H1 (cell line): ENCODE results near the gene RETREG1. TPM values are rescaled to one million over a fixed set of nuclear protein-coding genes. Genes with fewer than 3 reads are reported as not detected.

ENCODE experiments used
- BCL11A ChIP-seq, 2 experiments: IDR thresholded peaks; one replicate each; pipeline ENCODE4 v1.6.1; 2011; ENCODE audit warnings: low read depth in 2 of 2, low read length in 2 of 2, mild to moderate bottlenecking in 2 of 2
- CHD1 ChIP-seq: IDR thresholded peaks from 2 replicates; pipeline ENCODE4 v1.6.1; 2012; ENCODE audit warnings: low read depth, low read length, improper control_type of control experiment
- KDM1A ChIP-seq: fragments of 200-600, 300-600 bp; sonication (generic); IDR thresholded peaks from 2 replicates; pipeline ENCODE4 v1.7.1; 2016; ENCODE audit warnings: mild to moderate bottlenecking, low read length, borderline replicate concordance
- polyA plus RNA-seq, 7 experiments: library from polyadenylated mRNA; depleted of rRNA in 3 of 7; stranded (reverse) in 5 of 7; unstranded in 2 of 7; fragments of >200 nt in 5 of 7; fragments of 200-250 nt in 2 of 7; gene quantifications; 1 replicate in 5 of 7; 2 replicates in 1 of 7; 4 replicates in 1 of 7; pipeline versions ENCODE4 v1.2.1 to v1.2.3, GENCODE V29; 2011 to 2013; ENCODE audit warnings: missing spikeins in 2 of 7, mixed read lengths in 2 of 7
- total RNA-seq: library from RNA; stranded (reverse); fragmentation: NEBNext Ultra II Directional; extraction: Animal tissue kit (Norgen Biotek cat#: 25700); gene quantifications from 2 replicates; pipeline ENCODE4 v1.2.1, GENCODE V29; 2021

The RETREG1 gene
- total and polyA plus RNA-seq, 2 of the 8 experiments (the other 6 are each of a cell fraction or from before 2014, with no cell fraction given) = 0.62 to 1.9 TPM

DNA sequence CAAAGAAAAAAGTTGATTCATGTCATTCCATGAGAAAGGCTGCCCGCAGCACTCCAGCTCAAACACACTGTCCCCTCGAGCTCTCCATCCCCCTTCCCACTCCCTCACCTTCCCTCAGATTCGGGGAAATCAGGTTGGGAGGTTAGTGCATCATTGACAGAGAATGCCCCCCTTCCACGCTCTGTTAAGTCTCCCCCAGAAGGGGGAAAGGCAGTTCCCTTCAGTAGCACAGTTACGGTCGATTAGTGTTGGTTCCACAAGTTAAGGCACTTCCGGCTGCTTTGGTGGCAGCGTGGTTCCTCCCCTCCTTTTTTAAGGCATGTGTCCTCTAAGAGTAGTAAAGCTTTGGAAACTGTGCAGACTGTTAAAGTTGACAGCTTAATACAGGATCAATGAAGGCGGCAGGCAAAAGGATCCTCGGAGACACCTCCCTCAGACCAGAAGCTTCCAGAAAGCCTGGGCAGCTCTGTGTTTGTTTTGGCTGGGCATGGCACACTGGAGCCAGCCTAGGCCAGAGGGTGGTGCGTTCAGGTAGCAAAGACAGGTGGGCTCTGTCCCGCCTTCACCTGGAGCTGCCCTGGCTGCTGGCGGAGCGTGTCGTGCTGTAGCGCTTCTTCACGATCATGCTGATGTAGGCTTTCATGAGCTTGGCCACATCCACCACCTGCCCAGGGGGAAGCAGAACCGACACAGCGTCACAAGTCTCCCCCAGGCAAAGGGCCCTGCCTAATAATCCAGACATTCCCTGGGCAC is 49.5 kb upstream of the RETREG1 start (continued):
- TF ChIP-seq BCL11A (IDR thresholded peaks at IDR 0.05; ENCODE audit: low read depth in 2 of 2, low read length in 2 of 2) (no peak), CHD1 (no peak), KDM1A (no peak)
